ENCODE results near the gene NR1H4. TPM values are rescaled to one million over a fixed set of nuclear protein-coding genes. Genes with fewer than 3 reads are reported as not detected.

The NR1H4 gene
- total and polyA plus RNA-seq, 2 experiments from 2014 or later = not detected

DNA sequence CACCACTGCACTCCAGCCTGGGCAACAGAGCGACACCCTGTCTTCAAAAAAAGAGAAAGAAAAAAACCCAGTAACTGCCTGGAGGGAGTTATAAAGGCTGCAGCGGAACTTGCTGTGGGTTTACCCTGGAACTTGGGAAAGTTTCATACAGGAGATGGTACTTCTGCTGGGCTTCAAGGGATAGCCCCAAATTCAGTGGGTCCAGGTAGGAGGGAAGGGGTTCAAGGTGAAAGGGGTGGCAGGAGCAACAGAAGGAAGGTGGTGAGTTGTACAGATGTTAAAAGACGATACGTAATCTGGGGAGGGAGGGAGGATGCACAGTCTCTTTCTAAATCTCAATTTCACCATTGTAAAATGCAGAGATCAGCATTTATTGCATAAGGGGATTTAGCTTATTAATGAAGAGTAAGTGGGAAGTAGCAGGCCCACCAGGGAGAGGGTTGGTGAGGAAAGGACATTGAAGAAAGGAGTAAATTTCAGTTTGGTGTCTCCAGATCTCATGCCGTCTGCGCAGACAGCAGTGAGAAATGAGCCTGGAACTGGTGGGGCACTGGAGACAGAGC is 91.3 kb downstream of the NR1H4 start:
- H3K4me3 ChIP-seq = no peak overlapping the region
- Mint-ChIP-seq H3K27me3 (ENCODE audit: insufficient read depth, low read depth, poor library complexity) (peaks cover 4% of the 10 kb centered on the region), H3K9me3 (no peaks in the 10 kb centered on the region), H3K4me1 (peaks cover 8% of the 10 kb centered on the region), H3K27ac (no peak overlapping the region), H3K4me3 (no peak overlapping the region), H3K36me3 (ENCODE audit: low read depth) (no peaks in the 10 kb centered on the region; the same call in 2 of the 3 replicates)
- H3K9me2 ChIP-seq (ENCODE audit: insufficient read depth) = no peaks in the 10 kb centered on the region
- no peak overlapping the region for H3K27ac ChIP-seq (ENCODE audit: low read depth)
- no peaks in the 10 kb centered on the region for H3F3A ChIP-seq (replicated peaks; ENCODE audit: low read depth)
- no peak for DNase-seq (ENCODE audit: low spot score)
- H3K79me2 ChIP-seq (replicated peaks; ENCODE audit: insufficient read depth) = no peaks in the 10 kb centered on the region
- H3K27me3 ChIP-seq (ENCODE audit: insufficient read depth) = no peaks in the 10 kb centered on the region
- no peaks in the 10 kb centered on the region for H4K20me1 ChIP-seq (replicated peaks; ENCODE audit: insufficient read depth)
- no peaks in the 10 kb centered on the region for H3K4me1 ChIP-seq (ENCODE audit: insufficient read depth)
- H3K4me2 ChIP-seq = no peak overlapping the region
- TF ChIP-seq STAT1 (IDR thresholded peaks at IDR 0.05; ENCODE audit: unreplicated experiment) (no peak), ZNF331 (CRISPR knock-in tag; IDR thresholded peaks at IDR 0.05; ENCODE audit: low read depth) (no peak)
- H2AFZ ChIP-seq = no peak overlapping the region
- no peak for ATAC-seq
- no peaks in the 10 kb centered on the region for H3K36me3 ChIP-seq (ENCODE audit: insufficient read depth)

DNA sequence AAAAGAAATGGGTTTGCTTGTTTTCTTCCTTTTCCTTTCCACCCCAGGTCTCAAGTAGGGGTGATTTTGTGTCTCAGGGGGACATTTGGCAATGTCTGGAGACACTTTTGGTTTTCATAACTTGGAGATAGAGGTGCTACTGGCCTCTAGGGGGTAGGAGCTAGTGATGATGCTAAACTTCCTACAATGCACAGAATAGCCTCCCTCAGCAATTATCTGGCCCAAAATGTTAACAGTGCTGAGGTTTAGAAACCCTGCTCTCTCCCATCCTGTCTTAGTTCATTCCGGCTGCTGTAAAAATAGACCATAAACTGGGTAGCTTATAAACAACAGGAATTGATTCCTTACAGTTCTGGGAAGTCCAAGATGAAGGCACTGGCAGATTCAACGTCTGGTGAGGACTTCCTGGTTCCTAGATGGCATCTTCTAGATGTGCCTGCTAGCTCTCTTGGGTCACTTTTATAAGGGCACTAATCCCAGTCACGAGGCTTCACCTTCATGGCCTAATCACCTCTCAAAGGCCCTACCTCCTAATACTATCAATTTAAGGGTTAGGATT is 92.4 kb downstream of the NR1H4 start:
- Mint-ChIP-seq H3K4me1 (peaks cover 8% of the 10 kb centered on the region), H3K9me3 (no peaks in the 10 kb centered on the region), H3K27me3 (ENCODE audit: insufficient read depth, low read depth, poor library complexity) (peaks cover 6% of the 10 kb centered on the region), H3K27ac (no peak overlapping the region), H3K4me3 (no peak overlapping the region), H3K36me3 (ENCODE audit: low read depth) (no peaks in the 10 kb centered on the region)
- Histone ChIP-seq H4K20me1 (replicated peaks; ENCODE audit: insufficient read depth) (no peaks in the 10 kb centered on the region), H3K27me3 (ENCODE audit: insufficient read depth) (no peaks in the 10 kb centered on the region), H3K9me2 (ENCODE audit: insufficient read depth) (no peaks in the 10 kb centered on the region), H3K4me3 (no peak overlapping the region), H3K79me2 (replicated peaks; ENCODE audit: insufficient read depth) (no peaks in the 10 kb centered on the region), H3F3A (replicated peaks; ENCODE audit: low read depth) (no peaks in the 10 kb centered on the region), H3K36me3 (ENCODE audit: insufficient read depth) (no peaks in the 10 kb centered on the region), H3K4me2 (no peak overlapping the region), H3K4me1 (ENCODE audit: insufficient read depth) (no peaks in the 10 kb centered on the region), H2AFZ (no peak overlapping the region), H3K27ac (ENCODE audit: low read depth) (no peak overlapping the region)
- no peak for DNase-seq (ENCODE audit: low spot score)
- no peak for ATAC-seq
- TF ChIP-seq EZH2 (IDR thresholded peaks at IDR 0.05; ENCODE audit: low read depth, unreplicated experiment) (no peak), POLR2AphosphoS5 (IDR thresholded peaks at IDR 0.05; ENCODE audit: low read depth) (no peak), ZNF331 (CRISPR knock-in tag; IDR thresholded peaks at IDR 0.05; ENCODE audit: low read depth) (no peak), CREB1 (CRISPR knock-in tag; IDR thresholded peaks at IDR 0.05; ENCODE audit: low read depth) (no peak), EZH2phosphoT487 (IDR thresholded peaks at IDR 0.05; ENCODE audit: unreplicated experiment) (no peak), JUNB (IDR thresholded peaks at IDR 0.05; ENCODE audit: unreplicated experiment) (no peak), NANOG (IDR thresholded peaks at IDR 0.05; ENCODE audit: borderline replicate concordance) (no peak), ZNF114 (CRISPR knock-in tag; IDR thresholded peaks at IDR 0.05) (no peak)
- TF ChIP-seq, protein P1, sequence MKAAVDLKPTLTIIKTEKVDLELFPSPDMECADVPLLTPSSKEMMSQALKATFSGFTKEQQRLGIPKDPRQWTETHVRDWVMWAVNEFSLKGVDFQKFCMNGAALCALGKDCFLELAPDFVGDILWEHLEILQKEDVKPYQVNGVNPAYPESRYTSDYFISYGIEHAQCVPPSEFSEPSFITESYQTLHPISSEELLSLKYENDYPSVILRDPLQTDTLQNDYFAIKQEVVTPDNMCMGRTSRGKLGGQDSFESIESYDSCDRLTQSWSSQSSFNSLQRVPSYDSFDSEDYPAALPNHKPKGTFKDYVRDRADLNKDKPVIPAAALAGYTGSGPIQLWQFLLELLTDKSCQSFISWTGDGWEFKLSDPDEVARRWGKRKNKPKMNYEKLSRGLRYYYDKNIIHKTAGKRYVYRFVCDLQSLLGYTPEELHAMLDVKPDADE (IDR thresholded peaks at IDR 0.05) = no peak
